Brain microvascular endothelial cell (primary cell): ENCODE results near the gene PVALB.
A peak's percentile ranks its signal among the peaks of the same experiment; 100 is the strongest.

Experiments
- DNase-seq: peaks from one replicate; pipeline ENCODE4 v3.0.0-alpha.2; 2020
- H3K27ac ChIP-seq: fragments of 250-450 bp; sonication (Bioruptor Pico); 2 replicates; pipeline ENCODE4 v1.5.1; 2020; ENCODE audit warnings: mild to moderate bottlenecking, moderate library complexity
- H3K27me3 ChIP-seq: fragments of 250-450 bp; sonication (Bioruptor Pico); replicated peaks from 2 replicates; pipeline ENCODE4 v1.5.1; 2020; ENCODE audit warnings: mild to moderate bottlenecking
- H3K36me3 ChIP-seq: fragments of 250-450 bp; sonication (Bioruptor Pico); replicated peaks from 2 replicates; pipeline ENCODE4 v1.5.1; 2020; ENCODE audit warnings: mild to moderate bottlenecking
- H3K4me3 ChIP-seq: 2 replicates; pipeline ENCODE4 v1.5.1; 2011; ENCODE audit warnings: low read depth, mild to moderate bottlenecking, control low read depth, low read length, moderate library complexity
- in situ Hi-C: cut with HindIII; loops from 2 replicates; pipeline ENCODE4 v1.10.0; 2017; ENCODE audit warnings: low sequenced_read_pairs, low pct_ligation_motif_present
- TF ChIP-seq, protein P1 (sequence below): IDR thresholded peaks from 2 replicates; pipeline ENCODE4 v1.5.1; 2011; ENCODE audit warnings: low read depth, mild to moderate bottlenecking, moderate library complexity, low read length, control low read depth, inconsistent platforms; ENCODE audit errors: missing control alignments

Gene PVALB

DNA sequence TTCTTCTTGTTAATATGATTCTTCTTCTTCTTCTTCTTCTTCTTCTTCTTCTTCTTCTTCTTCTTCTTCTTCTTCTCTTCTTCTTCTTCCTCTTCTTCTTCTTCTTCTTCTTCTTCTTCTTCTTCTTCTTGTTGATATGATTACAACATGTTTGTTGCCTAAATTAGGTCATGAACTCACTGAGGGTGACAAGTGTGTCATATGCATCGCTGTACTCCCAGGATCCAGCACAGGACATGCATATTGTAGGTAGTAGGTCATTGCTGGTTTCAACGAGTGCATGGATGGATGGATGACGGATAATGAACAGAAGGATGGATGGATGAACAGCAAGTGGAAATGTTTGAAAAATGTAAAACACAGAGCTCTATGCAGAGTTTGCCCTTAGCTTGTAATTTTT lies 14.9 kb upstream of the PVALB start:
- H3K36me3 ChIP-seq = no peaks in the 10 kb centered on the region
- TF ChIP-seq, protein P1, sequence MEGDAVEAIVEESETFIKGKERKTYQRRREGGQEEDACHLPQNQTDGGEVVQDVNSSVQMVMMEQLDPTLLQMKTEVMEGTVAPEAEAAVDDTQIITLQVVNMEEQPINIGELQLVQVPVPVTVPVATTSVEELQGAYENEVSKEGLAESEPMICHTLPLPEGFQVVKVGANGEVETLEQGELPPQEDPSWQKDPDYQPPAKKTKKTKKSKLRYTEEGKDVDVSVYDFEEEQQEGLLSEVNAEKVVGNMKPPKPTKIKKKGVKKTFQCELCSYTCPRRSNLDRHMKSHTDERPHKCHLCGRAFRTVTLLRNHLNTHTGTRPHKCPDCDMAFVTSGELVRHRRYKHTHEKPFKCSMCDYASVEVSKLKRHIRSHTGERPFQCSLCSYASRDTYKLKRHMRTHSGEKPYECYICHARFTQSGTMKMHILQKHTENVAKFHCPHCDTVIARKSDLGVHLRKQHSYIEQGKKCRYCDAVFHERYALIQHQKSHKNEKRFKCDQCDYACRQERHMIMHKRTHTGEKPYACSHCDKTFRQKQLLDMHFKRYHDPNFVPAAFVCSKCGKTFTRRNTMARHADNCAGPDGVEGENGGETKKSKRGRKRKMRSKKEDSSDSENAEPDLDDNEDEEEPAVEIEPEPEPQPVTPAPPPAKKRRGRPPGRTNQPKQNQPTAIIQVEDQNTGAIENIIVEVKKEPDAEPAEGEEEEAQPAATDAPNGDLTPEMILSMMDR = no peak
- DNase-seq = no peak
- no peaks in the 10 kb centered on the region for H3K27me3 ChIP-seq
- no peak overlapping the region for H3K27ac ChIP-seq
- in situ Hi-C loops = no loop called here
- H3K4me3 ChIP-seq = no peak overlapping the region

DNA sequence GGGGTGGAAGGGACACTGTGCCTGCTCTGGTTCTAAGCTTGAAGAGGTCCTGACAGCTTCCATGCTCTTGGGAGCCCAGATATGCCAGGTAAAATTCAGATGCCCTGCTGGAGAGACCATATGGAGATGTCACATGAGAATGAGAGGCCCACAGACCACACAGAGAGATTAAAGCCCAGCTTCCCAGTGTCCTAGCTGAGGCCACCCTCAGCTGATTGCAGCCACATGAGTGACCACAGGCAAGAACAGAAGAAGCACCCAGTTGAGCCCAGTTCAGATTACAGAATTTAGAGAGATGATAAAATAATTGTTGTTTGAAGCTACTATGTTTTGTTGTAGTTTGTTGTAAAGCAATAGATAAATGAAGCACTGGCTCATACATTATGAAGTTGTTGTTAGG lies 14.4 kb upstream of the PVALB start:
- Histone ChIP-seq H3K36me3 (no peaks in the 10 kb centered on the region), H3K4me3 (no peak overlapping the region), H3K27ac (no peak overlapping the region), H3K27me3 (no peaks in the 10 kb centered on the region)
- no peak for DNase-seq
- TF ChIP-seq, protein P1 = no peak
- in situ Hi-C loops = no loop called here

DNA sequence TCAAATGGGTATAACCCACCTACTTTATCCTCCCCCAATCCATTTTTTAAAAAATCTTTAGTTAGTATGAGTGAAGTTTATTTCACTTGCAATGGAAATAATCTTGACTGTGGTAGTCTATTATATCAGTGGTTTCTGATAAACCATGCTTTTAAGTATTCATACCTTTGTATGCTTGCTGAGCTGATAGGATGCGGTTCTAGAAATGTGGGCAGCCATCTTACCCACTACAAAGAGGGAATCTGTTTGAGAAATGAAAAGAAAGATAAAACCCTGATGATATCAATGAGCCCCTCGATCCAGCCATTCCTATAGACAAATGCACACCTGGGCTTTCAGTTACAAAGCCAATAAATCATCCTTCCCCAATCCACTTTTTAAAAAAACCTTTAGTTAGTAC lies 13.8 kb upstream of the PVALB start:
- Histone ChIP-seq H3K27ac (no peak overlapping the region), H3K4me3 (no peak overlapping the region), H3K27me3 (no peaks in the 10 kb centered on the region), H3K36me3 (no peaks in the 10 kb centered on the region)
- DNase-seq = no peak
- in situ Hi-C loops = no loop called here
- TF ChIP-seq, protein P1 = no peak

DNA sequence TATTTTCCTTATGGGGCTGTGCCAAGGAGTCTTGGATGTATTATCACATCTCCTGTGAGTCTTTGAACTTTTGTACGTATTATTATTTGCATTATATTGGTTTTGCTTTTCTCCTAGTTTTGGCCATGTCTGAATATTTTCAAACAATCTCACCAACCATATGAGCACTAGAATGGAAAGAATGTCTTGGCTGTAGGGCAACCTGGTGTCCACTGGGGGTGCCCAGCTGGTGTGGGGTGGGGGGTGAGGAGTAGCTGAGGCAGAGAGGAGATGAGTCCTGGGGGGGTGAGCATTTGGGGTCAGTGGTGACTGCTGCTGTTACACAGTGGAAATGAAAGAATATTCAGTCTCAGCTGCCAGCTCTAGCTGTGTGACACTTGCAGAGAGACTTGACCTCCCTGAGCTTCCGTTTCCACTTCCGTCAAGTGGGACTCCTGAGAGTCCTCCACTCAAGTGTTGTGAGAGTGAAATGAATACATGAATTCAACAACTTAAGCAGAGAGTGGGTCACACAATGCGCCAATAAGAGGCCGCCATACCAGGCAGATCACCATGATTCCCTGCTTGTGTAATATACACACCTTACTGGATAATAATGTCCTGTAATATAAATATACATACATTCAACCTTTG lies 12.7 kb upstream of the PVALB start:
- DNase-seq = no peak
- in situ Hi-C loops = no loop called here
- no peak overlapping the region for H3K27ac ChIP-seq
- no peaks in the 10 kb centered on the region for H3K27me3 ChIP-seq
- TF ChIP-seq, protein P1 = peak; percentile 9
- H3K36me3 ChIP-seq = no peaks in the 10 kb centered on the region
- H3K4me3 ChIP-seq = no peak overlapping the region

DNA sequence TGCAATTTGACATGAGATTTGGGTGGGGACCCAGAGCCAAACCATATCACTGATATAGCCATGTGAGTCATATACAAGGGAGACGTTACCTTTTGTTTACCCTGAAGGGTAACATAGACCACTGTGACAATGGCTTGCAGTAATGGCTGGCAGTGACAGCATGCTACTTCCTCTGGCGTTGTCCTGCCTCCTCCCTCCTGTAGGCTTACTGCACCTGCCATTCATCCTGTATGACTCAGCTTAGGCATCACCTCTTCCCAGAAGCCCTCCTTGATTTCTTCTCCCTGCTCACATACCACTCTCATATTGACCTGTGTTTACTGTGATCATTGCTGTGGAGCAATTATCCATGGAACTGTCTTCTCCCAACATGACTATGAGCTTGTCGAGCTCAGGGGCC lies 12.0 kb upstream of the PVALB start:
- in situ Hi-C loops = no loop called here
- H3K27me3 ChIP-seq = no peaks in the 10 kb centered on the region
- no peak for DNase-seq
- H3K4me3 ChIP-seq = no peak overlapping the region
- TF ChIP-seq, protein P1 = no peak
- no peaks in the 10 kb centered on the region for H3K36me3 ChIP-seq
- H3K27ac ChIP-seq = no peak overlapping the region

DNA sequence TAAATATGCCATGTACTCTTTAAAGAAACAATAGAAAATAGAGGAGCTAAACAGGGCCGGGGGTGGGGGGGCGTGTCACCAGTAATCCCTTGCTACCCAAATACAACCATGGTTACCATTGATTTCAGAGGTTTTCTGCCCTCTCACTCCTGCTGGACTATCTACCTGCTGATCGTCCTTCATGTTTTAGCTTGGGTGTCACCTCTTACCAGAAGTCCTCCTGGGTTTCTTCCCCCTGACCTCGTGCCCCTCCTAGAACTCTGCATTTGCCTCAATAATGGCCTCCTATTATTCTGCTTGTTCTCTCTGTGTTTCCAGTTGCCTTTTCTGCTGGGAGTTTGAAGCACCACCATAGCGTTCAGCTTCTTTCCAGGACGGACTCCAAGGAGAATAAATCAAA lies 9.4 kb upstream of the PVALB start:
- in situ Hi-C loops = no loop called here
- Histone ChIP-seq H3K4me3 (no peak overlapping the region), H3K27me3 (no peaks in the 10 kb centered on the region), H3K27ac (no peak overlapping the region), H3K36me3 (no peaks in the 10 kb centered on the region)
- TF ChIP-seq, protein P1 = no peak
- DNase-seq = no peak
